ENCODE data around the gene WDR47.

DNA sequence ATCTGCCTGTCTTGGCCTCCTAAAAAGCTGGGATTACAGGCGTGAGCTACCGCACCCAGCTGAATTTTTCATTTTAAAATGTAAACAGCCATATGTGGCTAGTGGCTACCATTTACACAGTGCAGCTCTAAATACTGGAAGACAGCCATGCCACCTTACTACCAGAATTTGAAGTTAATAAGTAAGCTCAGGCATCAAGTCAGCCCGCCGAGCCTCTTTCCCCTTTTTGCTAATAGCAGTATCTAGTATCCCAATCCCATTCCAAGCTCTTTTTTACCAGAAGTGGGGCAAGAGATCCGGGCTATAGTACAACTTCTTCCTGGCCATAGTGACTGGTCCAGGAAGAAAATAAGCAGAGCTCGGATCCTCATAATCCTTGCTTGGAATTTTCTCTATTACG is 18.8 kb upstream of the WDR47 start:
- TF ChIP-seq POLR2AphosphoS5 (IDR thresholded peaks at IDR 0.05; ENCODE audit: low read depth, low read length) (no peak), TAF1 (IDR thresholded peaks at IDR 0.05; ENCODE audit: borderline replicate concordance, low read depth, low read length) (no peak)
